ENCODE data around the gene WAPL.

- TF ChIP-seq EP300 (IDR thresholded peaks at IDR 0.05) (no peak), POLR2AphosphoS5 (IDR thresholded peaks at IDR 0.05) (no peak), CTCF (IDR thresholded peaks at IDR 0.05) (no peak)
These were observed 130.3 kb downstream of the WAPL start for GRCh38 chr10:86391236-86391840.

All from sigmoid colon (tissue), 4 donors.